ENCODE data around the gene TTLL11. TPM values are rescaled to one million over a fixed set of nuclear protein-coding genes. Genes with fewer than 3 reads are reported as not detected.

Gene TTLL11
- polyA plus RNA-seq, 1 donor (not counting 4 experiments of a cell fraction or from before 2014, with no cell fraction given) = 8.0 TPM

- no peak overlapping the region for H3K4me3 ChIP-seq (ENCODE audit: control insufficient read depth in 2 of 3, extremely low read depth in 1 of 3, insufficient read depth in 2 of 3, low read depth in 1 of 3, low read length in 3 of 3)
- no peaks in the 10 kb centered on the region for H3K27me3 ChIP-seq (ENCODE audit: control insufficient read depth, extremely low read depth, insufficient read depth, low read length)
- DNase-seq (ENCODE audit: low read depth, low spot score) (no peak), FAIRE-seq (no peak)
- dilution Hi-C loops (cut with MboI; ENCODE audit: extremely low pct_ligation_motif_present, low sequenced_read_pairs) = no loop called here
- H3K4me1 ChIP-seq (ENCODE audit: control insufficient read depth, extremely low read depth, insufficient read depth, low read length) = no peaks in the 10 kb centered on the region
- H3K27ac ChIP-seq (ENCODE audit: control insufficient read depth, insufficient read depth, low read length) = no peak overlapping the region
- H3K4me2 ChIP-seq (ENCODE audit: control insufficient read depth, extremely low read depth, insufficient read depth, low read depth, low read length) = no peak overlapping the region
- no peaks in the 10 kb centered on the region for H3K79me2 ChIP-seq (ENCODE audit: control insufficient read depth, insufficient read depth, low read length)
- H3K9me3 ChIP-seq (ENCODE audit: control insufficient read depth, low read depth, low read length) = no peaks in the 10 kb centered on the region
- H2AFZ ChIP-seq (ENCODE audit: control insufficient read depth, low read length) = no peak overlapping the region
- H3K36me3 ChIP-seq (ENCODE audit: control insufficient read depth in 2 of 2, extremely low read depth in 1 of 2, insufficient read depth in 2 of 2, low read length in 2 of 2) = no peaks in the 10 kb centered on the region
- H4K20me1 ChIP-seq (ENCODE audit: control insufficient read depth, extremely low read depth, insufficient read depth, low read length) = no peaks in the 10 kb centered on the region
- no peak overlapping the region for H3K9ac ChIP-seq (ENCODE audit: control insufficient read depth, extremely low read depth, insufficient read depth, low read length)
- H3K9me1 ChIP-seq (ENCODE audit: control insufficient read depth, extremely low read depth, insufficient read depth, low read length) = no peaks in the 10 kb centered on the region
- TF ChIP-seq, protein P1, sequence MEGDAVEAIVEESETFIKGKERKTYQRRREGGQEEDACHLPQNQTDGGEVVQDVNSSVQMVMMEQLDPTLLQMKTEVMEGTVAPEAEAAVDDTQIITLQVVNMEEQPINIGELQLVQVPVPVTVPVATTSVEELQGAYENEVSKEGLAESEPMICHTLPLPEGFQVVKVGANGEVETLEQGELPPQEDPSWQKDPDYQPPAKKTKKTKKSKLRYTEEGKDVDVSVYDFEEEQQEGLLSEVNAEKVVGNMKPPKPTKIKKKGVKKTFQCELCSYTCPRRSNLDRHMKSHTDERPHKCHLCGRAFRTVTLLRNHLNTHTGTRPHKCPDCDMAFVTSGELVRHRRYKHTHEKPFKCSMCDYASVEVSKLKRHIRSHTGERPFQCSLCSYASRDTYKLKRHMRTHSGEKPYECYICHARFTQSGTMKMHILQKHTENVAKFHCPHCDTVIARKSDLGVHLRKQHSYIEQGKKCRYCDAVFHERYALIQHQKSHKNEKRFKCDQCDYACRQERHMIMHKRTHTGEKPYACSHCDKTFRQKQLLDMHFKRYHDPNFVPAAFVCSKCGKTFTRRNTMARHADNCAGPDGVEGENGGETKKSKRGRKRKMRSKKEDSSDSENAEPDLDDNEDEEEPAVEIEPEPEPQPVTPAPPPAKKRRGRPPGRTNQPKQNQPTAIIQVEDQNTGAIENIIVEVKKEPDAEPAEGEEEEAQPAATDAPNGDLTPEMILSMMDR (optimal IDR thresholded peaks at IDR 0.05 in 1 of 3, IDR thresholded peaks at IDR 0.05 in 1 of 3, conservative IDR thresholded peaks at IDR 0.05 in 1 of 3; ENCODE audit: extremely low read depth in 1 of 3, insufficient read depth in 2 of 3, low read length in 3 of 3) = no peak
- no peak for TF ChIP-seq EZH2 (IDR thresholded peaks at IDR 0.05; ENCODE audit: low read length)
These were observed 265.7 kb downstream of the TTLL11 start for GRCh38 chr9:121827251-121827967.

DNA sequence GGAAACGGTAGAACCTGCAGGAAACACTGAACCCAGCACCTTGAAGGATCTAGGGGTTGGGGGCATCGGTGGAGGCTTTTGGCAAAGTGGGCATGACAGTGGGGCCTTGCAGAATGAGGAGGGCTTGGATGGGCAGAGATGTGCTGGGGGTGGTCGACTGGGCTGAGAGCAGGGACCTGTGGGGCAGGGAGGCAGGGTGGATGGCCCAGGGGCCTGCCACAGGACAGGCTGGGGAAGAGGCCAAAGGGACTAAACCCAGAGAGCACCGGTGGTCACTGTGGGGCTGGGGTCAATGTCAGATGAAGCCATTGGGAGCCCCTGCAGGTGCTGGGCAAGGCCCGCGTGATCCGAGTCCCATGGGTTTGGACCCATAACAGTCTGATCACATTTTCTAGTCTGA, 266.4 kb downstream of the TTLL11 start:
- H3K4me3 ChIP-seq (ENCODE audit: control insufficient read depth in 2 of 3, extremely low read depth in 1 of 3, insufficient read depth in 2 of 3, low read depth in 1 of 3, low read length in 3 of 3) = no peak overlapping the region

More for the DNA sequence above, 266.4 kb downstream of the TTLL11 start:
- H3K36me3 ChIP-seq (ENCODE audit: control insufficient read depth in 2 of 2, extremely low read depth in 1 of 2, insufficient read depth in 2 of 2, low read length in 2 of 2) = peaks cover 0 to 1% of the 10 kb centered on the region in 2 experiments
- H3K9me3 ChIP-seq (ENCODE audit: control insufficient read depth, low read depth, low read length) = no peaks in the 10 kb centered on the region
- H3K79me2 ChIP-seq (ENCODE audit: control insufficient read depth, insufficient read depth, low read length) = no peaks in the 10 kb centered on the region
- H3K4me2 ChIP-seq (ENCODE audit: control insufficient read depth, extremely low read depth, insufficient read depth, low read depth, low read length) = no peak overlapping the region
- no peak overlapping the region for H3K9ac ChIP-seq (ENCODE audit: control insufficient read depth, extremely low read depth, insufficient read depth, low read length)
- no peaks in the 10 kb centered on the region for H3K4me1 ChIP-seq (ENCODE audit: control insufficient read depth, extremely low read depth, insufficient read depth, low read length)
- FAIRE-seq (no peak), DNase-seq (ENCODE audit: low read depth, low spot score) (no peak)
- H3K27ac ChIP-seq (ENCODE audit: control insufficient read depth, insufficient read depth, low read length) = no peak overlapping the region
- no peak overlapping the region for H2AFZ ChIP-seq (ENCODE audit: control insufficient read depth, low read length)
- TF ChIP-seq, protein P1 (optimal IDR thresholded peaks at IDR 0.05 in 1 of 3, IDR thresholded peaks at IDR 0.05 in 1 of 3, conservative IDR thresholded peaks at IDR 0.05 in 1 of 3; ENCODE audit: extremely low read depth in 1 of 3, insufficient read depth in 2 of 3, low read length in 3 of 3) = no peak
- no peak for TF ChIP-seq EZH2 (IDR thresholded peaks at IDR 0.05; ENCODE audit: low read length)
- no peaks in the 10 kb centered on the region for H3K27me3 ChIP-seq (ENCODE audit: control insufficient read depth, extremely low read depth, insufficient read depth, low read length)
- H3K9me1 ChIP-seq (ENCODE audit: control insufficient read depth, extremely low read depth, insufficient read depth, low read length) = no peaks in the 10 kb centered on the region
- dilution Hi-C loops (cut with MboI; ENCODE audit: extremely low pct_ligation_motif_present, low sequenced_read_pairs) = no loop called here
- no peaks in the 10 kb centered on the region for H4K20me1 ChIP-seq (ENCODE audit: control insufficient read depth, extremely low read depth, insufficient read depth, low read length)

All from keratinocyte (primary cell).